Prostate gland (tissue), 2 donors: ENCODE measurements around the gene NBAS. TPM values are rescaled to one million over a fixed set of nuclear protein-coding genes. Genes with fewer than 3 reads are reported as not detected.

Source experiments
- DNase-seq: peaks from one replicate; pipeline ENCODE4 v3.0.0-alpha.2; 2019; ENCODE audit warnings: low spot score
- H3K27ac ChIP-seq, 2 donors: fragments of 200-600 bp; sonication (generic); 2 replicates each; pipeline ENCODE4 v1.5.1; 2017 to 2019
- H3K27me3 ChIP-seq: fragments of 200-600 bp; sonication (generic); replicated peaks from 2 replicates; pipeline ENCODE4 v1.5.1; 2019; ENCODE audit not compliant: insufficient read depth
- H3K36me3 ChIP-seq, 2 donors: fragments of 200-600 bp; sonication (generic); 1 replicate in 1 of 2; 2 replicates in 1 of 2; pipeline versions ENCODE4 v1.5.1 to v1.8.1; 2017 to 2019
- H3K4me1 ChIP-seq: fragments of 200-600 bp; sonication (generic); replicated peaks from 2 replicates; pipeline ENCODE4 v1.5.1; 2019
- H3K4me3 ChIP-seq, 2 donors: fragments of 200-600 bp; sonication (generic); 2 replicates each; pipeline ENCODE4 v1.5.1; 2017 to 2019
- H3K9me3 ChIP-seq: fragments of 200-600 bp; sonication (generic); 2 replicates; pipeline ENCODE4 v1.5.1; 2017
- POLR2A ChIP-seq: fragments of 450-650 bp; IDR thresholded peaks from one replicate; pipeline ENCODE4 v1.6.1; 2016; ENCODE audit warnings: antibody characterized with exemption, mild to moderate bottlenecking
- POLR2AphosphoS5 ChIP-seq: sonication (generic); formaldehyde crosslinking; IDR thresholded peaks from one replicate; pipeline ENCODE4 v1.6.1; 2017; ENCODE audit warnings: antibody characterized with exemption
- WGBS: methylation state at CpG from one replicate; pipeline ENCODE4 v1.1.5; 2018; 5-methylcytosine and 5-hydroxymethylcytosine counted together
- intact Hi-C: fragments of 100-400 bp; cut with DNase I; formaldehyde crosslinking; loops from one replicate; pipeline ENCODE4 v1.14.2; 2022
- total RNA-seq, 2 donors: library from RNA; depleted of rRNA; stranded (reverse); fragments of >200 nt; gene quantifications; one replicate each; pipeline ENCODE4 v1.1.0, GENCODE V29; 2016
- TF ChIP-seq, protein P1 (sequence below), 4 experiments: fragments of 200-600 bp in 2 of 4; fragments of 450-650 bp in 2 of 4; sonication (generic) in 2 of 4; IDR thresholded peaks; 1 replicate in 3 of 4; 2 replicates in 1 of 4; pipeline ENCODE4 v1.5.1; 2016 to 2019; ENCODE audit warnings: antibody characterized with exemption in 4 of 4, mild to moderate bottlenecking in 2 of 4, moderate library complexity in 2 of 4

Gene NBAS
- total RNA-seq, 2 donors from 2014 or later = 34.8 to 55.0 TPM

DNA sequence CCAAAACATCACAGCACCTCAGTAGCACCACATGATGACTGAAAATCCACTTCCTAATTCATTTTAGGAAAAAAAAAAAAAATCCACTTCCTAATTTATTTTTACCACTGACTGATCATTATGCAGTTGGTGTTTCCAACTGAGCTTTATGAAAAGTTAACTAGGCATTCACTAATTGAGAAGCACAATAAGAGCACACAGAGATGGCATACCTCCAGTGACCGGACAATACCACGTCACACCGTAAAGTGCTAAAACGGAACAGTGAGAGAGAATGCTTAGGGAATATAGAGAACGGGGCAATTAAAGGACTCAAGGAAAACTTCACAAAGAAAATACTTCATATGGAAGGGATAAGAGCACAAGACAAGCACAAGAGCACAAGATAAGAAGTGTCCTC lies 212.5 kb downstream of the NBAS start:
- TF ChIP-seq POLR2AphosphoS5 (no peak), POLR2A (no peak)
- Histone ChIP-seq H3K9me3 (no peaks in the 10 kb centered on the region), H3K4me1 (no peaks in the 10 kb centered on the region), H3K4me3 (no peak overlapping the region), H3K27me3 (no peaks in the 10 kb centered on the region), H3K27ac (no peak overlapping the region), H3K36me3 (no peaks in the 10 kb centered on the region)
- DNase-seq = no peak
- 60% methylated on average over 5 of the region's 5 CpGs for WGBS
- intact Hi-C loops = no loop called here

DNA sequence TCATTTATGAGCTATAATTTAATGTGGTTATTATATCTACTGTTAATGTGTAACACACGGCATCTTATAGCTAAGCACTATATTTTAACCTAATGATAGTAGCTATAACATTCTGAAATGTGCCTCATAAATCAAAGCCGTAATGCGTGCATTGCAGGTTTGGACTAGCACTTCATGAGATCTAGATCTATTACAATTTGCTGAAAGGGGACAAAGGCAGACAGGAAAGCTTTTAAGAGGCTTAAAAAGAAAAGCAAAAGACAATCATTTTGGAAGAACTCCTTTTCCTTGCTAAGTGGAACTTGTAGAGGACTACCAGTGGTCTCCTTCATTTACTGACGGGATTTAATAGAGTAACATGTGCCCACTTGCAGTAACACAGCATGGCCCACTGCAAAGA lies 213.1 kb downstream of the NBAS start:
- Histone ChIP-seq H3K27ac (no peak overlapping the region), H3K36me3 (no peaks in the 10 kb centered on the region), H3K4me3 (no peak overlapping the region), H3K27me3 (no peaks in the 10 kb centered on the region), H3K4me1 (no peaks in the 10 kb centered on the region), H3K9me3 (no peaks in the 10 kb centered on the region)
- TF ChIP-seq POLR2A (no peak), POLR2AphosphoS5 (no peak)
- TF ChIP-seq, protein P1, sequence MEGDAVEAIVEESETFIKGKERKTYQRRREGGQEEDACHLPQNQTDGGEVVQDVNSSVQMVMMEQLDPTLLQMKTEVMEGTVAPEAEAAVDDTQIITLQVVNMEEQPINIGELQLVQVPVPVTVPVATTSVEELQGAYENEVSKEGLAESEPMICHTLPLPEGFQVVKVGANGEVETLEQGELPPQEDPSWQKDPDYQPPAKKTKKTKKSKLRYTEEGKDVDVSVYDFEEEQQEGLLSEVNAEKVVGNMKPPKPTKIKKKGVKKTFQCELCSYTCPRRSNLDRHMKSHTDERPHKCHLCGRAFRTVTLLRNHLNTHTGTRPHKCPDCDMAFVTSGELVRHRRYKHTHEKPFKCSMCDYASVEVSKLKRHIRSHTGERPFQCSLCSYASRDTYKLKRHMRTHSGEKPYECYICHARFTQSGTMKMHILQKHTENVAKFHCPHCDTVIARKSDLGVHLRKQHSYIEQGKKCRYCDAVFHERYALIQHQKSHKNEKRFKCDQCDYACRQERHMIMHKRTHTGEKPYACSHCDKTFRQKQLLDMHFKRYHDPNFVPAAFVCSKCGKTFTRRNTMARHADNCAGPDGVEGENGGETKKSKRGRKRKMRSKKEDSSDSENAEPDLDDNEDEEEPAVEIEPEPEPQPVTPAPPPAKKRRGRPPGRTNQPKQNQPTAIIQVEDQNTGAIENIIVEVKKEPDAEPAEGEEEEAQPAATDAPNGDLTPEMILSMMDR (IDR thresholded peaks at IDR 0.05) = no peak
- 44% methylated on average over 4 of the region's 4 CpGs for WGBS
- no peak for DNase-seq
- intact Hi-C loops = no loop called here

DNA sequence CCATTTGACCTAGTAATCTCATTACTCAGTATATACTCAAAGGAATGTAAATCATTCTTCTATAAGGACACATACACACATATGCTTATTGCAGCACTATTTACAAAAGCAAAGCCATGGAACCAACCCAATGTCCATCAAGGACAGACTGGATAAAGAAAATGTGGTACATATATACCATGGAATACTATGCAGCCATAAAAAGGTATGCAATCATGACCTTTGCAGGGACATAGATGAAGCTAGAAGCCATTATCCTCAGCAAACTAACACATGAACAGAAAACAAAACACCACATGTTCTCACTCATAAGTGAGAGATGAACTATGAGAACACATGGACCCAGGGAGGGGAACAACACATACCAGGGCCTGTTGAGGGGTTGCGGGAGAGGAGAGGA lies 214.5 kb downstream of the NBAS start:
- no peaks in the 10 kb centered on the region for H3K36me3 ChIP-seq
- DNase-seq = no peak
- H3K4me3 ChIP-seq = no peak overlapping the region
- no peaks in the 10 kb centered on the region for H3K4me1 ChIP-seq
- TF ChIP-seq, protein P1 (IDR thresholded peaks at IDR 0.05) = no peak
- 100% methylated on average over 1 of the region's 1 CpG for WGBS
- H3K9me3 ChIP-seq = no peaks in the 10 kb centered on the region
- no peak overlapping the region for H3K27ac ChIP-seq
- no peaks in the 10 kb centered on the region for H3K27me3 ChIP-seq
- intact Hi-C loops = no loop called here

DNA sequence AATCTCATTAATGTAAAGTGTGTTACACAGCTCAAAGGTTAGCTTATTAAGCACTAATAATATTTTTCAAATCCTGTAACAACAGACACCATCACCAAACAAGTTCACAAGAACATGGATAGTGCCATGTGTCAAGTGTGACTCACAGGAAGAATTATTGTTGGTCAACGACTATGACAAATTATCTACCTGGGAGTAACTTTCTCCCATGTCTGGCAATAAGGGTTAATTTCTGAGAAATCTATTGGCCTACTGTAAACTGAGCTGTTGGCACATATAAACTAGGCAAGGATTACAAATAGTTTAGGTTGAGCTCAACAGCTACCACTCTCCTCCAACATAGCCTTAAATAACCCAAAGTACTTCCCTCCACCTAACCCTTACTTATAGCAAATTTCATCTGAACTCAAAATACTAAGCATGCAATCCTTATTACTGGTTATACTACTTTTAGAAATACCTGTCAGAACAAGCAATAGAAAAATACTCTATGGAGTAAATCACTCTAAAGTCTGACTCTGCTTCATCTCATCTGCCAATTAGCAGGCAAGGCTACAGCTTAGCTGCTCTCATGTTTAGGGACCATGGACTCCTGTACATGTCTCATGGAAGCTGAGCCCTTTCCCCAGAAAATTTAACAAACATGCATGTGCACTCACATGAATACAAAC lies 223.0 kb downstream of the NBAS start:
- Histone ChIP-seq H3K4me3 (no peak overlapping the region), H3K27me3 (no peaks in the 10 kb centered on the region), H3K9me3 (no peaks in the 10 kb centered on the region), H3K36me3 (no peaks in the 10 kb centered on the region), H3K4me1 (no peaks in the 10 kb centered on the region), H3K27ac (no peak overlapping the region)
- no peak for DNase-seq
- 65% methylated on average over 1 of the region's 1 CpG for WGBS
- no peak for TF ChIP-seq POLR2AphosphoS5
- TF ChIP-seq, protein P1 (IDR thresholded peaks at IDR 0.05) = no peak
- no peak for TF ChIP-seq POLR2A
- intact Hi-C loops = no loop called here

DNA sequence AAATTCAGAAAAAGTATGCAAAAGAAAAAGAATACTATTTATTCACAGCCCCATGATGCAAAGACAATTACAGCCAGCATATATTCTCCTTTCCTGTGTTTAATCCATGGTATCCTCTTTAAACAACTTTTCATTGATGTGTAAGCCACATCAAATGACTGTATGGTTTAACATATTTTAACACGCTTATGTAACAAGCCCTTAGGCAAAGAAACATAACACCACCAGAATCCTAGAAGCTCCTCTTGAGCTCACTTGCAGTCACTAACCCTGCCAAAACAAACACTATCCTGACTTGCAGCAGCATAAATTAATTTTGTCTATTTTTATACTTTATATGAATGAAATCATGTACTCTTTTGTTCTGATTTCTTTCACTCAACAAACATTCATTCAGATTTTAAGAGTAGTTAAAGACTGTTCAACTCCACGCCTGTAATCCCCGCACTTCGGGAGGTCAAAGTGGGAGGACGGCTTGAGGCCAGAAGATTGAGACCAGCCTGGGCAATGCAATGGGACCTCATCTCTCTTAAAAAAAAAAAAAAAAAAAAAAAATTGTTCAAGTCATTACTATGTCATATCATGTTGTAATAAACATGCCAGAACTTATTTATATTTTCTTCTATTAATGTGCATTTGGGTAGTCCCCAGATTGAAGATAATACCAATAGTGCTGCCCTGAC lies 226.3 kb downstream of the NBAS start:
- Histone ChIP-seq H3K4me3 (no peak overlapping the region), H3K4me1 (no peaks in the 10 kb centered on the region), H3K27me3 (no peaks in the 10 kb centered on the region), H3K27ac (no peak overlapping the region), H3K36me3 (no peaks in the 10 kb centered on the region), H3K9me3 (no peaks in the 10 kb centered on the region)
- TF ChIP-seq POLR2A (no peak), POLR2AphosphoS5 (no peak)
- TF ChIP-seq, protein P1 (IDR thresholded peaks at IDR 0.05) = no peak
- intact Hi-C loops = no loop called here
- DNase-seq = no peak
- 40% methylated on average over 5 of the region's 5 CpGs for WGBS
